HEK293 (cell line): Measurements from ENCODE around the gene GGA1.

Source experiments
- AEBP2 ChIP-seq: fragments of 450-650 bp; formaldehyde crosslinking; IDR thresholded peaks from 2 replicates; pipeline ENCODE4 v1.5.1; 2016; ENCODE audit warnings: missing biosample characterization, missing genetic modification characterization, borderline replicate concordance
- ATF2 ChIP-seq: fragments of 450-650 bp; formaldehyde crosslinking; IDR thresholded peaks from 2 replicates; pipeline ENCODE4 v1.5.1; 2016; ENCODE audit warnings: missing biosample characterization, missing genetic modification characterization, low read depth
- HOXA7 ChIP-seq: sonication (generic); formaldehyde crosslinking; IDR thresholded peaks from 2 replicates; pipeline ENCODE4 v1.8.1; 2022; ENCODE audit warnings: missing genetic modification reagents, borderline replicate concordance
- HOXC10 ChIP-seq: sonication (generic); formaldehyde crosslinking; IDR thresholded peaks from 2 replicates; pipeline ENCODE4 v1.8.1; 2023; ENCODE audit warnings: mild to moderate bottlenecking, missing genetic modification reagents
- KLF17 ChIP-seq: fragments of 450-650 bp; formaldehyde crosslinking; IDR thresholded peaks from 2 replicates; pipeline ENCODE4 v1.5.1; 2016; ENCODE audit warnings: missing biosample characterization, missing genetic modification characterization
- PRDM10 ChIP-seq: fragments of 450-650 bp; formaldehyde crosslinking; IDR thresholded peaks from 2 replicates; pipeline ENCODE4 v1.5.1; 2016; ENCODE audit warnings: missing biosample characterization, missing genetic modification characterization
- YY2 ChIP-seq: fragments of 450-650 bp; formaldehyde crosslinking; IDR thresholded peaks from 2 replicates; pipeline ENCODE4 v1.5.1; 2016; ENCODE audit warnings: missing biosample characterization, missing genetic modification characterization
- ZFHX2 ChIP-seq: fragments of 450-650 bp; formaldehyde crosslinking; conservative IDR thresholded peaks from 2 replicates; pipeline ENCODE4 v1.5.1; 2016; ENCODE audit warnings: missing biosample characterization, missing genetic modification characterization
- ZNF114 ChIP-seq: fragments of 450-650 bp; formaldehyde crosslinking; IDR thresholded peaks from 2 replicates; pipeline ENCODE4 v1.5.0; 2017; ENCODE audit warnings: missing biosample characterization, missing genetic modification characterization
- ZNF140 ChIP-seq: fragments of 450-650 bp; formaldehyde crosslinking; IDR thresholded peaks from 2 replicates; pipeline ENCODE4 v1.5.1; 2016; ENCODE audit warnings: missing biosample characterization, missing genetic modification characterization
- ZNF169 ChIP-seq: fragments of 450-650 bp; formaldehyde crosslinking; IDR thresholded peaks from 2 replicates; pipeline ENCODE4 v1.5.1; 2016; ENCODE audit warnings: missing biosample characterization, missing genetic modification characterization
- ZNF2 ChIP-seq: fragments of 450-650 bp; formaldehyde crosslinking; IDR thresholded peaks from 2 replicates; pipeline ENCODE4 v1.5.1; 2016; ENCODE audit warnings: missing biosample characterization, missing genetic modification characterization
- ZNF214 ChIP-seq: fragments of 450-650 bp; formaldehyde crosslinking; IDR thresholded peaks from 2 replicates; pipeline ENCODE4 v1.5.1; 2017; ENCODE audit warnings: missing biosample characterization, mild to moderate bottlenecking, missing genetic modification characterization, borderline replicate concordance
- ZNF23 ChIP-seq: fragments of 450-650 bp; formaldehyde crosslinking; IDR thresholded peaks from 2 replicates; pipeline ENCODE4 v1.5.1; 2016; ENCODE audit warnings: missing biosample characterization, missing genetic modification characterization, borderline replicate concordance
- ZNF274 ChIP-seq, 2 experiments: fragments of 200-500 bp in 1 of 2; fragments of 450-650 bp in 1 of 2; sonication (Bioruptor generic) in 1 of 2; formaldehyde crosslinking in 1 of 2; IDR thresholded peaks; 2 replicates each; pipeline versions ENCODE4 v1.5.1 to v1.6.1; 2014 to 2016; ENCODE audit warnings: borderline replicate concordance in 1 of 2, inconsistent platforms in 1 of 2, low read length in 1 of 2, missing biosample characterization in 1 of 2, missing genetic modification characterization in 1 of 2
- ZNF335 ChIP-seq: fragments of 450-650 bp; formaldehyde crosslinking; conservative IDR thresholded peaks from 2 replicates; pipeline ENCODE4 v1.5.1; 2016; ENCODE audit warnings: missing biosample characterization, missing genetic modification characterization
- ZNF423 ChIP-seq: fragments of 450-650 bp; formaldehyde crosslinking; IDR thresholded peaks from 2 replicates; pipeline ENCODE4 v1.5.1; 2016; ENCODE audit warnings: missing biosample characterization, missing genetic modification characterization
- ZNF521 ChIP-seq: fragments of 450-650 bp; formaldehyde crosslinking; IDR thresholded peaks from 2 replicates; pipeline ENCODE4 v1.5.1; 2017; ENCODE audit warnings: missing biosample characterization, mild to moderate bottlenecking, missing genetic modification characterization
- ZNF529 ChIP-seq: fragments of 450-650 bp; formaldehyde crosslinking; IDR thresholded peaks from 2 replicates; pipeline ENCODE4 v1.5.1; 2017; ENCODE audit warnings: missing genetic modification characterization, missing biosample characterization; ENCODE audit not compliant: insufficient replicate concordance
- ZNF548 ChIP-seq: fragments of 450-650 bp; formaldehyde crosslinking; IDR thresholded peaks from 2 replicates; pipeline ENCODE4 v1.5.1; 2016; ENCODE audit warnings: missing biosample characterization, missing genetic modification characterization
- ZNF624 ChIP-seq: fragments of 450-650 bp; formaldehyde crosslinking; IDR thresholded peaks from 2 replicates; pipeline ENCODE4 v1.5.1; 2017; ENCODE audit warnings: missing biosample characterization, missing genetic modification characterization
- ZNF658 ChIP-seq: fragments of 450-650 bp; formaldehyde crosslinking; IDR thresholded peaks from 2 replicates; pipeline ENCODE4; 2016; ENCODE audit warnings: missing biosample characterization, missing genetic modification characterization
- ZNF76 ChIP-seq: fragments of 450-650 bp; formaldehyde crosslinking; IDR thresholded peaks from 2 replicates; pipeline ENCODE4; 2016; ENCODE audit warnings: low read depth, missing biosample characterization, missing genetic modification characterization, borderline replicate concordance
- ZSCAN16 ChIP-seq: fragments of 450-650 bp; formaldehyde crosslinking; IDR thresholded peaks from 2 replicates; pipeline ENCODE4 v1.5.1; 2016; ENCODE audit warnings: missing biosample characterization, missing genetic modification characterization
- TF ChIP-seq, protein P1 (sequence below): fragments of 450-650 bp; formaldehyde crosslinking; IDR thresholded peaks from 2 replicates; pipeline ENCODE4 v1.5.1; 2016; ENCODE audit warnings: missing biosample characterization, missing genetic modification characterization
- TF ChIP-seq, protein P2 (sequence below): IDR thresholded peaks from 2 replicates; pipeline ENCODE4 v1.6.1; 2011; ENCODE audit warnings: mild to moderate bottlenecking, low read depth, low read length, borderline replicate concordance

GGA1 gene

DNA sequence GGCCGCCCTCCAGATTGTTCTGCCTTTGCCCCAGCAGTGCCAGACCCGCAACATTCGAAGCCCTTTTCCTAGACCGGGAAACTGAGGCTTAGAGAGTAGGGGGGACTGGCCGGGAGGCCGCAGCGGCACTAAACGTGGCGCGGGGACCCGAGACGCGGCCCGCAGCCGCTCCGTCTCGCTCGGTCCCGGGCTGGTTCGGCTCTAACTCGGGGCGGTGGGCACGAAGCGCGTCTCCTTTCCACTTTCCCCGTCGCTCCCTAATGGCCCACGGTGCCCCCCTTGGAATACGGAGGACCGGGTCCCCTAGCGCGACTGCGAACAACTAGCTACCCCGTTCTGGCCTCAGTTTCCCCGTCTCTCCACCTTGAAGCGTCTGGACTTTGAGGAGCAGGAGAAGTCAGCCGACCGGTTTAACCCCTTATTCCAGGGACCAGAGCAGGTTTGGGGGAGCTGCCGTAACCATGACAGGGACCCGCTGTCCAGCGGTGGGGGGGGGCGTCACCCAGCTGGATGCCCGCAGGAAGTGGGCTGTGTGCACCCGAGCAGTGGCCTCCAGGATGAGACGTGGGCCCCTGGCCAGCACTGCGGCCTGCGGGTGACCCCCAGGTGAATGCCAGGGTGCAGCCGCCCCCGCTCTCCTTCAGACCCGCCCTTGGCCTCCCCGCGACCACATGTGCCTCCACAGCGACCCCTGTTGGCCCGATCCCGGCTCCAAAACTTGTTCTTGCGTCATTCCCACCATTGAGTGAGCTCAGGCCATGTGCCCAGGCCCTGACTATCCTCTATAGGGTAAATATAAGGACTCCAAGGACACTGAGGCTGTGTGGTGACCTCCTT lies 47.2 kb upstream of the GGA1 start (continued):
- TF ChIP-seq ZNF140 (no peak), AEBP2 (tag by site-specific recombination) (no peak), ZNF274 (IDR thresholded peaks at IDR 0.05; ENCODE audit: low read length) (no peak), ZNF274 (tag by site-specific recombination; IDR thresholded peaks at IDR 0.05; ENCODE audit: borderline replicate concordance) (no peak), ZFHX2 (peak; percentile 94), ZNF114 (tag by site-specific recombination) (no peak), ATF2 (peak; percentile 75), HOXA7 (CRISPR knock-in tag) (no peak), ZSCAN16 (tag by site-specific recombination) (no peak), ZNF529 (tag by site-specific recombination) (no peak), ZNF76 (tag by site-specific recombination) (peak; percentile 64), ZNF548 (tag by site-specific recombination) (no peak), ZNF169 (no peak), ZNF335 (tag by site-specific recombination) (peak; percentile 33; the same call in 1 of the 2 replicates), YY2 (0 out of 2 replicates have a peak, but pooled peaks have one; percentile 26), HOXC10 (no peak), ZNF658 (tag by site-specific recombination) (no peak), ZNF23 (tag by site-specific recombination) (no peak), ZNF624 (no peak), ZNF423 (tag by site-specific recombination) (no peak), ZNF521 (tag by site-specific recombination) (no peak), KLF17 (tag by site-specific recombination) (no peak; the same call in none of the 2 replicates), ZNF214 (tag by site-specific recombination) (no peak), ZNF2 (tag by site-specific recombination) (0 out of 2 replicates have a peak, but pooled peaks have one; percentile 35), PRDM10 (tag by site-specific recombination) (peak; percentile 86)
- TF ChIP-seq, protein P1, sequence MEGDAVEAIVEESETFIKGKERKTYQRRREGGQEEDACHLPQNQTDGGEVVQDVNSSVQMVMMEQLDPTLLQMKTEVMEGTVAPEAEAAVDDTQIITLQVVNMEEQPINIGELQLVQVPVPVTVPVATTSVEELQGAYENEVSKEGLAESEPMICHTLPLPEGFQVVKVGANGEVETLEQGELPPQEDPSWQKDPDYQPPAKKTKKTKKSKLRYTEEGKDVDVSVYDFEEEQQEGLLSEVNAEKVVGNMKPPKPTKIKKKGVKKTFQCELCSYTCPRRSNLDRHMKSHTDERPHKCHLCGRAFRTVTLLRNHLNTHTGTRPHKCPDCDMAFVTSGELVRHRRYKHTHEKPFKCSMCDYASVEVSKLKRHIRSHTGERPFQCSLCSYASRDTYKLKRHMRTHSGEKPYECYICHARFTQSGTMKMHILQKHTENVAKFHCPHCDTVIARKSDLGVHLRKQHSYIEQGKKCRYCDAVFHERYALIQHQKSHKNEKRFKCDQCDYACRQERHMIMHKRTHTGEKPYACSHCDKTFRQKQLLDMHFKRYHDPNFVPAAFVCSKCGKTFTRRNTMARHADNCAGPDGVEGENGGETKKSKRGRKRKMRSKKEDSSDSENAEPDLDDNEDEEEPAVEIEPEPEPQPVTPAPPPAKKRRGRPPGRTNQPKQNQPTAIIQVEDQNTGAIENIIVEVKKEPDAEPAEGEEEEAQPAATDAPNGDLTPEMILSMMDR (tag by site-specific recombination) = peak; percentile 94
- TF ChIP-seq, protein P2, sequence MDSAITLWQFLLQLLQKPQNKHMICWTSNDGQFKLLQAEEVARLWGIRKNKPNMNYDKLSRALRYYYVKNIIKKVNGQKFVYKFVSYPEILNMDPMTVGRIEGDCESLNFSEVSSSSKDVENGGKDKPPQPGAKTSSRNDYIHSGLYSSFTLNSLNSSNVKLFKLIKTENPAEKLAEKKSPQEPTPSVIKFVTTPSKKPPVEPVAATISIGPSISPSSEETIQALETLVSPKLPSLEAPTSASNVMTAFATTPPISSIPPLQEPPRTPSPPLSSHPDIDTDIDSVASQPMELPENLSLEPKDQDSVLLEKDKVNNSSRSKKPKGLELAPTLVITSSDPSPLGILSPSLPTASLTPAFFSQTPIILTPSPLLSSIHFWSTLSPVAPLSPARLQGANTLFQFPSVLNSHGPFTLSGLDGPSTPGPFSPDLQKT = no peak
